Esophagus muscularis mucosa (tissue), 4 donors: ENCODE measurements around the gene PECR. TPM values are rescaled to one million over a fixed set of nuclear protein-coding genes. Genes with fewer than 3 reads are reported as not detected.
A peak's percentile ranks its signal among the peaks of the same experiment; 100 is the strongest.

Experiments used
- DNase-seq: peaks from one replicate; pipeline ENCODE4 v3.0.0-alpha.2; 2017; ENCODE audit errors: extremely low spot score
- H3K27ac ChIP-seq, 4 donors: fragments of 200-600 bp; sonication (generic); replicated peaks in 1 of 4; 1 replicate in 3 of 4; 2 replicates in 1 of 4; pipeline ENCODE4 v1.5.1; 2016 to 2019; ENCODE audit warnings: mild to moderate bottlenecking in 1 of 4
- H3K27me3 ChIP-seq, 4 donors: fragments of 200-600 bp; sonication (generic); one replicate each; pipeline versions ENCODE4 v1.5.1 to v1.6.0; 2016 to 2019
- H3K36me3 ChIP-seq, 4 donors: fragments of 200-600 bp; sonication (generic); one replicate each; pipeline ENCODE4 v1.5.1; 2016 to 2019
- H3K4me1 ChIP-seq, 4 donors: fragments of 200-600 bp; sonication (generic); one replicate each; pipeline ENCODE4 v1.5.1; 2016 to 2019
- H3K4me3 ChIP-seq, 4 donors: fragments of 200-600 bp; sonication (generic); 1 replicate in 2 of 4; 2 replicates in 2 of 4; pipeline ENCODE4 v1.5.1; 2016 to 2019; ENCODE audit warnings: mild to moderate bottlenecking in 4 of 4, moderate library complexity in 1 of 4
- H3K9me3 ChIP-seq, 4 donors: fragments of 200-600 bp; sonication (generic); 1 replicate in 3 of 4; 2 replicates in 1 of 4; pipeline ENCODE4 v1.5.1; 2016 to 2019
- CTCF ChIP-seq, 3 experiments: fragments of 200-600 bp in 2 of 3; fragments of 450-650 bp in 1 of 3; sonication (generic) in 2 of 3; IDR thresholded peaks; one replicate each; pipeline ENCODE4 v1.5.1; 2017 to 2019; ENCODE audit warnings: antibody characterized with exemption in 3 of 3, mild to moderate bottlenecking in 2 of 3, moderate library complexity in 1 of 3
- EP300 ChIP-seq: sonication (generic); formaldehyde crosslinking; IDR thresholded peaks from one replicate; pipeline ENCODE4 v1.6.1; 2017; ENCODE audit warnings: antibody characterized with exemption
- POLR2A ChIP-seq: fragments of 450-650 bp; IDR thresholded peaks from one replicate; pipeline ENCODE4 v1.6.1; 2017; ENCODE audit warnings: antibody characterized with exemption, moderate library complexity, mild to moderate bottlenecking, low read depth
- POLR2AphosphoS5 ChIP-seq, 2 donors: sonication (generic); formaldehyde crosslinking; IDR thresholded peaks; one replicate each; pipeline ENCODE4 v1.6.1; 2017; ENCODE audit warnings: antibody characterized with exemption in 2 of 2
- WGBS: methylation state at CpG from one replicate; pipeline ENCODE4 v1.1.5; 2018; 5-methylcytosine and 5-hydroxymethylcytosine counted together
- intact Hi-C: fragments of 100-400 bp; cut with DNase I; formaldehyde crosslinking; loops from one replicate; pipeline ENCODE4 v1.15.1; 2023
- total RNA-seq, 4 donors: library from RNA; depleted of rRNA; stranded (reverse); fragments of >200 nt; gene quantifications; one replicate each; pipeline versions ENCODE4 v1.1.0 to v1.2.1, GENCODE V29; 2016

Gene PECR
- total RNA-seq, 4 donors from 2014 or later: 3.3 to 14.8 (median 10.0) TPM

- no peak for DNase-seq
- H3K4me1 ChIP-seq: peaks cover 28 to 43% (median 31%) of the 10 kb centered on the region in 4 donors
- peak overlapping the region; percentile 82 to 91 (median 90) for H3K4me3 ChIP-seq
- WGBS: 51% methylated on average over 6 of the region's 6 CpGs
- H3K9me3 ChIP-seq: no peaks in the 10 kb centered on the region
- H3K36me3 ChIP-seq: peaks cover 0 to 31% (median 22%) of the 10 kb centered on the region in 4 donors
- H3K27me3 ChIP-seq: peaks cover 0 to 13% (median 0%) of the 10 kb centered on the region in 4 donors
- no peak for TF ChIP-seq POLR2A
- no peak for TF ChIP-seq POLR2AphosphoS5 (IDR thresholded peaks at IDR 0.05)
- TF ChIP-seq CTCF (IDR thresholded peaks at IDR 0.05): no peak
- TF ChIP-seq EP300: no peak
- peak overlapping the region; percentile 53 to 94 (median 92) for H3K27ac ChIP-seq
- intact Hi-C loops: no loop called here
Observed at GRCh38 chr2:216108310-216108966, 26.8 kb upstream of the PECR start.

- intact Hi-C loops: no loop called here
- Histone ChIP-seq H3K27me3 (peaks cover 0 to 13% (median 0%) of the 10 kb centered on the region in 4 donors), H3K4me1 (peaks cover 26 to 43% (median 31%) of the 10 kb centered on the region in 4 donors), H3K9me3 (no peaks in the 10 kb centered on the region), H3K27ac (peak overlapping the region in 1 of 4 donors; percentile 91), H3K36me3 (peaks cover 0 to 24% (median 15%) of the 10 kb centered on the region in 4 donors), H3K4me3 (peak overlapping the region in 1 of 4 donors; percentile 91)
- no peak for DNase-seq
- no peak for TF ChIP-seq CTCF (IDR thresholded peaks at IDR 0.05)
- no peak for TF ChIP-seq EP300
- no peak for TF ChIP-seq POLR2AphosphoS5 (IDR thresholded peaks at IDR 0.05)
- TF ChIP-seq POLR2A: no peak
- WGBS: 42% methylated on average over 13 of the region's 13 CpGs
Observed at GRCh38 chr2:216107760-216108159, 26.2 kb upstream of the PECR start.

GRCh38 chr2:216107320-216107719 is 25.7 kb upstream of the PECR start:
- H3K4me3 ChIP-seq: peak overlapping the region in 1 of 4 donors; percentile 91
- intact Hi-C loops: no loop called here
- H3K27me3 ChIP-seq: peaks cover 0 to 13% (median 0%) of the 10 kb centered on the region in 4 donors
- H3K36me3 ChIP-seq: peaks cover 0 to 20% (median 10%) of the 10 kb centered on the region in 4 donors
- WGBS: 78% methylated on average over 8 of the region's 8 CpGs
- TF ChIP-seq POLR2AphosphoS5 (IDR thresholded peaks at IDR 0.05) (no peak), CTCF (IDR thresholded peaks at IDR 0.05) (no peak), POLR2A (no peak), EP300 (no peak)
- no peaks in the 10 kb centered on the region for H3K9me3 ChIP-seq
- H3K4me1 ChIP-seq: peaks cover 21 to 41% (median 30%) of the 10 kb centered on the region in 4 donors
- H3K27ac ChIP-seq: peak overlapping the region in 1 of 4 donors; percentile 91
- DNase-seq: no peak

- peaks cover 4 to 15% (median 5%) of the 10 kb centered on the region in 4 donors for H3K4me1 ChIP-seq
- no peak for DNase-seq
- WGBS: 87% methylated on average over 3 of the region's 3 CpGs
- H3K4me3 ChIP-seq: no peak overlapping the region
- no peak overlapping the region for H3K27ac ChIP-seq
- intact Hi-C loops: no loop called here
- H3K36me3 ChIP-seq: peaks cover 0 to 3% (median 2%) of the 10 kb centered on the region in 4 donors
- H3K9me3 ChIP-seq: no peaks in the 10 kb centered on the region
- TF ChIP-seq POLR2A: no peak
- no peak for TF ChIP-seq CTCF (IDR thresholded peaks at IDR 0.05)
- no peak for TF ChIP-seq POLR2AphosphoS5 (IDR thresholded peaks at IDR 0.05)
- no peak for TF ChIP-seq EP300
- H3K27me3 ChIP-seq: peaks cover 0 to 13% (median 0%) of the 10 kb centered on the region in 4 donors
Observed at GRCh38 chr2:216104691-216105090, 23.1 kb upstream of the PECR start.
